Loucy (cell line): ENCODE results near the gene CCDC3.

Source experiments
- H2AFZ ChIP-seq: fragments of 200-600 bp; sonication (generic); 2 replicates; pipeline ENCODE4 v1.6.0; 2016; ENCODE audit warnings: antibody characterized with exemption, mild to moderate bottlenecking, low read length, moderate library complexity
- H3F3A ChIP-seq: fragments of 200-600 bp; 2 replicates; pipeline ENCODE4 v1.6.0; 2016; ENCODE audit warnings: antibody characterized with exemption, low read depth, mild to moderate bottlenecking
- H3K27me3 ChIP-seq: fragments of 200-600 bp; sonication (generic); 2 replicates; pipeline ENCODE4 v1.6.1; 2014; ENCODE audit warnings: low read length, mild to moderate bottlenecking; ENCODE audit not compliant: insufficient read depth, poor library complexity, severe bottlenecking
- H3K36me3 ChIP-seq: fragments of 200-600 bp; sonication (generic); 2 replicates; pipeline ENCODE4 v1.6.1; 2016; ENCODE audit warnings: low read length; ENCODE audit not compliant: insufficient read depth
- H3K4me1 ChIP-seq: fragments of 200-600 bp; sonication (generic); 2 replicates; pipeline ENCODE4 v1.5.1; 2014; ENCODE audit warnings: low read length, mild to moderate bottlenecking; ENCODE audit not compliant: insufficient read depth, poor library complexity, severe bottlenecking
- H3K4me2 ChIP-seq: fragments of 200-600 bp; sonication (generic); 2 replicates; pipeline ENCODE4 v1.6.0; 2014; ENCODE audit warnings: antibody characterized with exemption, low read length, low read depth, mild to moderate bottlenecking; ENCODE audit not compliant: poor library complexity, severe bottlenecking
- H3K4me3 ChIP-seq: fragments of 200-600 bp; sonication (generic); 2 replicates; pipeline ENCODE4 v1.5.1; 2014; ENCODE audit warnings: low read length, mild to moderate bottlenecking, mixed read lengths; ENCODE audit not compliant: poor library complexity, severe bottlenecking
- H3K79me2 ChIP-seq: fragments of 200-600 bp; sonication (generic); 2 replicates; pipeline ENCODE4 v1.6.1; 2014; ENCODE audit warnings: low read length; ENCODE audit not compliant: insufficient read depth
- H3K9ac ChIP-seq: fragments of 200-600 bp; sonication (generic); 2 replicates; pipeline ENCODE4 v1.6.0; 2014; ENCODE audit warnings: mild to moderate bottlenecking, low read depth, low read length, moderate library complexity; ENCODE audit not compliant: poor library complexity, severe bottlenecking
- H3K9me2 ChIP-seq: fragments of 200-600 bp; sonication (generic); replicated peaks from 2 replicates; pipeline ENCODE4 v1.6.1; 2016; ENCODE audit warnings: low read depth, low read length, mixed read lengths
- H3K9me3 ChIP-seq: fragments of 200-600 bp; sonication (generic); 2 replicates; pipeline ENCODE4 v1.6.1; 2014; ENCODE audit warnings: mild to moderate bottlenecking, antibody characterized with exemption, low read length, low read depth; ENCODE audit not compliant: insufficient read depth
- H4K20me1 ChIP-seq: fragments of 200-600 bp; sonication (generic); 2 replicates; pipeline ENCODE4 v1.6.0; 2014; ENCODE audit warnings: antibody characterized with exemption, low read length, mild to moderate bottlenecking; ENCODE audit not compliant: insufficient read depth, poor library complexity, severe bottlenecking
- CTCF ChIP-seq: fragments of 200-600 bp; sonication (generic); conservative IDR thresholded peaks from 2 replicates; pipeline ENCODE4 v1.5.1; 2014; ENCODE audit warnings: mild to moderate bottlenecking, antibody characterized with exemption, low read length
- EZH2phosphoT487 ChIP-seq: fragments of 200-600 bp; IDR thresholded peaks from 2 replicates; pipeline ENCODE4 v1.6.1; 2018; ENCODE audit warnings: antibody characterized with exemption, mild to moderate bottlenecking, moderate library complexity, borderline replicate concordance

CCDC3 gene

DNA sequence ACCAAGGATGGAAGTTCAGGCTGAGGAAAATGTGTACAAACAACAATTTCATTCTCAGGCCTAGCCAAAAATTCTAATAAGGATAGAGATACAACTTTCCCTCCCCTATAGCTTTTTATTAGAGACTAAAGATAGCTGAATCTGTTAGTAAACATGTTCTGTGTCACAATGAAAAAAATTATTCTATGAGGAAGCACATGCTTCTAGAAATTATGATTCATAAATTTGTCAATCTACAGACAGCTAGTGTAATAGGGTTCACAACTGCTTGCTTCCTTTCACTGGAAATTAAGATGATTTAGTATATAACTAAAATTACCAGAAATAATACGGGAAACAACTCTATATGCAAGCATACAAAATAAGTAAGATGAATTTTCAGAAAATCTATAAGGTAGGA, 56.6 kb downstream of the CCDC3 start:
- H3K9me2 ChIP-seq: no peaks in the 10 kb centered on the region

GRCh38 chr10:12943425-12943824, 58.1 kb downstream of the CCDC3 start:
- Histone ChIP-seq H3K4me1 (no peaks in the 10 kb centered on the region), H3K4me3 (no peak overlapping the region), H3K9ac (no peak overlapping the region), H2AFZ (no peak overlapping the region), H3K27me3 (no peaks in the 10 kb centered on the region), H3K9me2 (no peaks in the 10 kb centered on the region), H3K79me2 (no peaks in the 10 kb centered on the region), H3F3A (no peaks in the 10 kb centered on the region), H3K36me3 (no peaks in the 10 kb centered on the region), H3K4me2 (no peak overlapping the region), H3K9me3 (no peaks in the 10 kb centered on the region), H4K20me1 (no peaks in the 10 kb centered on the region)
- TF ChIP-seq EZH2phosphoT487: no peak
- TF ChIP-seq CTCF: no peak

More for the DNA sequence above, 56.6 kb downstream of the CCDC3 start:
- Histone ChIP-seq H3K4me3 (no peak overlapping the region), H4K20me1 (no peaks in the 10 kb centered on the region), H3K79me2 (no peaks in the 10 kb centered on the region), H3K9ac (no peak overlapping the region), H3K4me1 (no peaks in the 10 kb centered on the region), H3K36me3 (no peaks in the 10 kb centered on the region), H3K4me2 (no peak overlapping the region), H3K9me3 (no peaks in the 10 kb centered on the region), H2AFZ (no peak overlapping the region), H3K27me3 (no peaks in the 10 kb centered on the region), H3F3A (no peaks in the 10 kb centered on the region)
- TF ChIP-seq CTCF: no peak
- no peak for TF ChIP-seq EZH2phosphoT487

- H3K9ac ChIP-seq: no peak overlapping the region
- H3K79me2 ChIP-seq: no peaks in the 10 kb centered on the region
- no peaks in the 10 kb centered on the region for H3K4me1 ChIP-seq
- H3K27me3 ChIP-seq: no peaks in the 10 kb centered on the region
- no peaks in the 10 kb centered on the region for H3K36me3 ChIP-seq
- H3K4me2 ChIP-seq: no peak overlapping the region
- H3F3A ChIP-seq: no peaks in the 10 kb centered on the region
- no peak overlapping the region for H3K4me3 ChIP-seq
- no peaks in the 10 kb centered on the region for H3K9me3 ChIP-seq
- H4K20me1 ChIP-seq: no peaks in the 10 kb centered on the region
- H3K9me2 ChIP-seq: no peaks in the 10 kb centered on the region
- no peak overlapping the region for H2AFZ ChIP-seq
- TF ChIP-seq EZH2phosphoT487 (no peak), CTCF (no peak)
These were observed 59.5 kb downstream of the CCDC3 start for GRCh38 chr10:12941966-12942365.
